Spleen (tissue), 11 donors: ENCODE measurements around the gene PLXNB2. TPM values are rescaled to one million over a fixed set of nuclear protein-coding genes. Genes with fewer than 3 reads are reported as not detected.

Source experiments
- DNase-seq: peaks from one replicate; pipeline ENCODE4 v3.0.0-alpha.2; 2020
- H3K27ac ChIP-seq, 8 donors: fragments of 200-600 bp; sonication (generic) in 7 of 8; 1 replicate in 4 of 8; 2 replicates in 4 of 8; pipeline versions ENCODE4 v1.5.0 to v1.8.0; 2016 to 2021; ENCODE audit warnings: inconsistent platforms in 4 of 8, mild to moderate bottlenecking in 4 of 8, moderate library complexity in 1 of 8
- H3K27me3 ChIP-seq, 7 donors: fragments of 200-600 bp; sonication (generic) in 6 of 7; replicated peaks in 1 of 7; 1 replicate in 4 of 7; 2 replicates in 3 of 7; pipeline versions ENCODE4 v1.5.0 to v1.8.0; 2016 to 2021; ENCODE audit warnings: inconsistent platforms in 3 of 7, mild to moderate bottlenecking in 1 of 7
- H3K36me3 ChIP-seq, 6 donors: fragments of 200-600 bp; sonication (generic) in 5 of 6; 1 replicate in 4 of 6; 2 replicates in 2 of 6; pipeline versions ENCODE4 v1.5.0 to v1.8.0; 2016 to 2021; ENCODE audit warnings: inconsistent platforms in 2 of 6
- H3K4me1 ChIP-seq, 6 donors: fragments of 200-600 bp; sonication (generic) in 5 of 6; 1 replicate in 3 of 6; 2 replicates in 3 of 6; pipeline versions ENCODE4 v1.5.0 to v1.8.0; 2016 to 2021; ENCODE audit warnings: inconsistent platforms in 3 of 6
- H3K4me3 ChIP-seq, 8 donors: fragments of 200-600 bp; sonication (generic) in 7 of 8; 1 replicate in 4 of 8; 2 replicates in 4 of 8; pipeline versions ENCODE4 v1.5.0 to v1.8.0; 2016 to 2021; ENCODE audit warnings: inconsistent platforms in 4 of 8, mild to moderate bottlenecking in 4 of 8, moderate library complexity in 2 of 8
- H3K9me3 ChIP-seq, 8 donors: fragments of 200-600 bp; sonication (generic) in 7 of 8; 1 replicate in 4 of 8; 2 replicates in 4 of 8; pipeline versions ENCODE4 v1.5.0 to v1.8.0; 2016 to 2021; ENCODE audit warnings: inconsistent platforms in 4 of 8
- POLR2A ChIP-seq, 3 donors: fragments of 450-650 bp; IDR thresholded peaks; one replicate each; pipeline ENCODE4 v1.5.1; 2017; ENCODE audit warnings: antibody characterized with exemption in 3 of 3, mild to moderate bottlenecking in 1 of 3
- POLR2AphosphoS5 ChIP-seq, 3 donors: sonication (generic); formaldehyde crosslinking; IDR thresholded peaks; one replicate each; pipeline ENCODE4 v1.5.1; 2017; ENCODE audit warnings: antibody characterized with exemption in 3 of 3
- WGBS, 5 donors: extraction: QIAGEN DNeasy Blood & Tissue Kit in 3 of 5; methylation state at CpG; one replicate each; pipeline versions ENCODE4 v1.1.5 to v1.1.7; 2013 to 2018; 5-methylcytosine and 5-hydroxymethylcytosine counted together
- intact Hi-C: fragments of 100-400 bp; cut with DNase I; formaldehyde crosslinking; loops from one replicate; pipeline ENCODE4 v1.15.0; 2023; ENCODE audit warnings: low total_unique reads
- polyA plus RNA-seq, 3 donors: library from polyadenylated mRNA; stranded (reverse); fragments of 200-250 nt; gene quantifications; one replicate each; pipeline ENCODE4 v1.2.1, GENCODE V29; 2013
- total RNA-seq, 7 donors: library from RNA; depleted of rRNA in 3 of 7; stranded (reverse); fragments of >200 nt in 3 of 7; fragmentation: NEBNext Ultra II Directional in 4 of 7; extraction: Animal tissue kit (Norgen Biotek cat#: 25700) in 4 of 7; gene quantifications; one replicate each; pipeline versions ENCODE4 v1.1.0 to v1.2.1, GENCODE V29; 2016 to 2021
- TF ChIP-seq, protein P1 (sequence below), 11 experiments: fragments of 200-600 bp in 7 of 11; fragments of 450-650 bp in 4 of 11; sonication (generic) in 4 of 11; IDR thresholded peaks in 8 of 11; conservative IDR thresholded peaks in 3 of 11; 1 replicate in 7 of 11; 2 replicates in 4 of 11; pipeline versions ENCODE4 v1.4.0 to v1.8.0; 2016 to 2021; ENCODE audit warnings: antibody characterized with exemption in 11 of 11, inconsistent platforms in 4 of 11, mild to moderate bottlenecking in 1 of 11
- donor health status: healthy with polysubstance abuse.
- donor health status: DM: no; HTN: no; CAD: no; lungs with moderate emphysema.
- donor health status: DM: no; HTN: no; CAD: no.
- donor health status: Bipolar disorder and iron deficiency.
- donor health status: healthy.
- donor health status: DM: no; HTN: no; CAD: no.
- donor health status: DM: yes; HTN: yes; CAD: no.

Gene PLXNB2
- total and polyA plus RNA-seq, 10 donors = 41.9 to 382 (median 242) TPM

DNA sequence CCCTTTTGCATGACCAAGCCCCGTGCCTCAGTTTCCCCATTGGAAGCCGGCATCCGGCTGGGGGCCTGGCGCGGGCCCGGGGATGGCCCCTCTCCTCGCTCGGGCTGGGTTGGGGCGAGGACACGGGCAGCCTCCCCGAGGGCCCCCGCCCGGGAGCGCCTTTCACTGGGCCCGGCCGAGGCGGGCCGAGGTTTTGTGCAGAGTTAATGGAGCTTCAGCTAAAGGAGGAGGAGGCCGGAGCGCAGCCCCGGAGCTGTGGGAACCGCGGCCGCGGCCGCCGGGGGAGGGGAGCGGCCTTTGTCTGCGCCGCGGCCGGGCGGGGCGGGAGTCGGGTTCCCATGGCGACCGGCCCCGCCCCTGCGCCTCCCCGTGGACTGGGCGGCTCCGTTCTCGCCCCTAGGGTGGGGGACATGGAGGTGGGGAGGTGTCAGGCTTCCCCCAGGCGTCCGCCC lies 35.9 kb downstream of the PLXNB2 start:
- peak overlapping the region in 5 of 8 donors; percentile 36 to 78 (median 65) for H3K27ac ChIP-seq

DNA sequence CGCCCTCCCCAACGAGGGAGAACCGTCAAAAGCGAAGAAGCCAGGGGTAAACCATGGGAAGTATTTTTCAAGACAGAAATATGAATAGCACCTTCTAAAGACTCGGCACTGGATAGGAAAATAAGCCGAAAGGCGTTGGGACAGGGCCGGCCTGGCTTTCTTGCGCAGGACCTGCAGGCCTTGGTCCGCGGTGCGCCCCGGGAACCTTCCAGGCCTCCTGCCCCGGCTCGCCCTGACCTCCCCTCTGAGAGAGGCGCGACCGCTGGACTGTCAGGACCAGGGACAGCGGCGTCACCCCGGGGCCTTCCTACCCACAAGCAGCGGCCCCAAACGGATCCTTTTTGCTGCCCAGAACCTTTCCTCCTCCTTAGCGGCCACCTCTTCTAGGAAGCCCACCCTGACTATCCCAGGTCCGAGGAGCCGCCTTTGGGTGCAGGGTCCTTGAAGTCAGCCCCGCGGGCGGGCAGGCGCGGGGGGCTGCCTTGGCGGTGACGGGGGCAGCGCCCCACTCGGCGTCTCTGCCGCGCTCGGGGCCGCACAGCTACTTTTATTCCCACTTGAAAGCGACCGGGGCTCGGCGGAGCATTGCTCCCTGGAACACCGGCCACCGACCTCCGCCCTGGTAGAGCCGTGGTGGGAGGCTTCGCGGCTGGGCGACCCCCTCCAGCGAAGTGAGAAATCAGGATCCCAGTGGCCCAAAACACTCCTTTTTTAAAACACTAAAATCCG lies 36.6 kb downstream of the PLXNB2 start:
- peaks cover 18 to 79% (median 58%) of the 10 kb centered on the region in 6 donors for H3K4me1 ChIP-seq
- 2% methylated on average over 19 to 53 of the region's 53 CpGs for WGBS, 5 donors
- peaks cover 0 to 23% (median 9%) of the 10 kb centered on the region in 6 donors for H3K36me3 ChIP-seq
- peak overlapping the region; percentile 32 to 77 (median 55) for H3K4me3 ChIP-seq
- H3K27me3 ChIP-seq = peaks cover 0 to 69% (median 18%) of the 10 kb centered on the region in 7 donors
- intact Hi-C loops = loop anchor here (5.0 kb wide), 1 partner anchor 56 kb away; the partner anchor contains the start of gene DENND6B
- H3K27ac ChIP-seq = peak overlapping the region in 7 of 8 donors; percentile 32 to 78 (median 65)
- TF ChIP-seq, protein P1, sequence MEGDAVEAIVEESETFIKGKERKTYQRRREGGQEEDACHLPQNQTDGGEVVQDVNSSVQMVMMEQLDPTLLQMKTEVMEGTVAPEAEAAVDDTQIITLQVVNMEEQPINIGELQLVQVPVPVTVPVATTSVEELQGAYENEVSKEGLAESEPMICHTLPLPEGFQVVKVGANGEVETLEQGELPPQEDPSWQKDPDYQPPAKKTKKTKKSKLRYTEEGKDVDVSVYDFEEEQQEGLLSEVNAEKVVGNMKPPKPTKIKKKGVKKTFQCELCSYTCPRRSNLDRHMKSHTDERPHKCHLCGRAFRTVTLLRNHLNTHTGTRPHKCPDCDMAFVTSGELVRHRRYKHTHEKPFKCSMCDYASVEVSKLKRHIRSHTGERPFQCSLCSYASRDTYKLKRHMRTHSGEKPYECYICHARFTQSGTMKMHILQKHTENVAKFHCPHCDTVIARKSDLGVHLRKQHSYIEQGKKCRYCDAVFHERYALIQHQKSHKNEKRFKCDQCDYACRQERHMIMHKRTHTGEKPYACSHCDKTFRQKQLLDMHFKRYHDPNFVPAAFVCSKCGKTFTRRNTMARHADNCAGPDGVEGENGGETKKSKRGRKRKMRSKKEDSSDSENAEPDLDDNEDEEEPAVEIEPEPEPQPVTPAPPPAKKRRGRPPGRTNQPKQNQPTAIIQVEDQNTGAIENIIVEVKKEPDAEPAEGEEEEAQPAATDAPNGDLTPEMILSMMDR (IDR thresholded peaks at IDR 0.05 in 8 of 11, conservative IDR thresholded peaks at IDR 0.05 in 3 of 11) = no peak
- TF ChIP-seq POLR2AphosphoS5 (IDR thresholded peaks at IDR 0.05) = peak in 2 of 3 donors; percentile 26 to 66
- peaks cover 0 to 8% (median 0%) of the 10 kb centered on the region in 8 donors for H3K9me3 ChIP-seq
- DNase-seq = peak; percentile 89

More for the DNA sequence above, 35.9 kb downstream of the PLXNB2 start:
- peaks cover 0 to 8% (median 0%) of the 10 kb centered on the region in 8 donors for H3K9me3 ChIP-seq
- 0 to 1% (median 0%) methylated on average over 3 to 45 of the region's 45 CpGs for WGBS, 5 donors
- peak overlapping the region; percentile 32 to 77 (median 55) for H3K4me3 ChIP-seq
- peak; percentile 88 for DNase-seq
- H3K36me3 ChIP-seq = peaks cover 0 to 30% (median 12%) of the 10 kb centered on the region in 6 donors
- peaks cover 18 to 86% (median 65%) of the 10 kb centered on the region in 6 donors for H3K4me1 ChIP-seq
- peaks cover 0 to 63% (median 18%) of the 10 kb centered on the region in 7 donors for H3K27me3 ChIP-seq
- TF ChIP-seq POLR2AphosphoS5 (IDR thresholded peaks at IDR 0.05) = peak in 2 of 3 donors; percentile 56 to 72
- TF ChIP-seq, protein P1 (IDR thresholded peaks at IDR 0.05 in 8 of 11, conservative IDR thresholded peaks at IDR 0.05 in 3 of 11) = peak in 4 of 11 experiments; percentile 15 to 40 (median 38)
- TF ChIP-seq POLR2A (IDR thresholded peaks at IDR 0.05) = no peak
- intact Hi-C loops = loop anchor here (5.0 kb wide), 1 partner anchor 56 kb away; the partner anchor contains the start of gene DENND6B

DNA sequence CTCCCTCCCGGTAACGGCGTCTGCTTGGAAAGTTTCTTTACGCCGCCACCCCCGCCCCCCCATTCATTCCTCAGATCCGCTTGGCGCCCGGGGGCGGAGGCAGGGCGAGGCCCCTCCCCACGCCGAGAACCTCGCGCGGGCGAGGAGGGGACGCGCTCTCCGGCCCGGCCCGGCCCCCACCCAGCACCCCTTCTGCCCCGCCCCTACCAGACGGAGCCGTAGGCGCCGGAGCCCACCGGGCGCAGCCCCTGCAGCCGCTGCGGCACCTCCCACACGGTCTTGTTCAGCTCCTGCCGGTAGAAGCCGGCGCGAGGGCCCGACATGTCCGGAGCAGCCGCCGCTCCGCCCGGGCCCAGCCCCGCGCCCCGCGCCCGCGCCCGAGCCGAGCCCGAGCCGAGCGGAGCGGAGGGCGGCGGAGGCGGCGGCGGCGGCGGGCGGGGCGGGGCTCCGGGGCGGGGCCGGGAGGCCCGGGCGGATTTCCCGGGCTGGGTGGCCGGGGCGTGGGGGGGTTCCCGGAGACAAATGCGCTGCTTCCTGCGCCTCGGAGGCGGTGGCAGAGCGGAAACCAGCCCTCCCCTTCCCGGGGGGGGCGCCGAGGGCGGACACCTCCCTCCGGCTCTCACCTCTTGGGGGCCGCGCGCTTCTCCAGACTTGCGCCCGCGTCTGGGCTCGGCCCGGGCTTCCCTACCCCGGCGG lies 37.3 kb downstream of the PLXNB2 start, which contains the start of gene MAPK11:
Gene MAPK11, minus strand, starts transcription at position 411 of the 696 bp plus-strand sequence. Its CDS starts 88 bp downstream, at position 323.
- peak within 1 kb of the TSS; percentile 33 to 77 (median 55) for H3K4me3 ChIP-seq
- TF ChIP-seq POLR2A (IDR thresholded peaks at IDR 0.05) (no peak), POLR2AphosphoS5 (IDR thresholded peaks at IDR 0.05) (peak in 2 of 3 donors; percentile 59 to 68)
- TF ChIP-seq, protein P1 (IDR thresholded peaks at IDR 0.05 in 8 of 11, conservative IDR thresholded peaks at IDR 0.05 in 3 of 11) = no peak
- H3K4me1 ChIP-seq = peaks cover 18 to 72% (median 54%) of the 10 kb centered on the region in 6 donors
- H3K9me3 ChIP-seq = peaks cover 0 to 8% (median 0%) of the 10 kb centered on the region in 8 donors
- peak within 1 kb of the TSS in 7 of 8 donors; percentile 51 to 78 (median 65) for H3K27ac ChIP-seq
- peaks cover 0 to 16% (median 3%) of the 10 kb centered on the region in 6 donors for H3K36me3 ChIP-seq
- intact Hi-C loops = loop anchor here (5.0 kb wide), 1 partner anchor 57 kb away; the partner anchor contains the start of gene DENND6B
- DNase-seq = peak; percentile 91
- WGBS, 5 donors = 0 to 1% (median 1%) methylated on average over 26 to 92 of the region's 92 CpGs
- peaks cover 0 to 69% (median 18%) of the 10 kb centered on the region in 7 donors for H3K27me3 ChIP-seq
